Measurements from ENCODE around the gene AGO4.
"Not testable (repeated sequence)": the region's sequence is repeated elsewhere in the genome, so short reads cannot be mapped to it uniquely, and the experiment has no call there.

The AGO4 gene

GRCh38 chr1:35863881-35864625 lies 56.2 kb downstream of the AGO4 start:
- H3K9ac ChIP-seq (ENCODE audit: low read length): no peak overlapping the region
- H3K4me2 ChIP-seq (ENCODE audit: low read depth, low read length): no peak overlapping the region
- H3K4me1 ChIP-seq (ENCODE audit: low read length): no peaks in the 10 kb centered on the region
- no peaks in the 10 kb centered on the region for H3K9me2 ChIP-seq (replicated peaks; ENCODE audit: insufficient read depth, low read length)
- no peaks in the 10 kb centered on the region for H4K20me1 ChIP-seq (ENCODE audit: insufficient read depth, low read length)
- no peaks in the 10 kb centered on the region for H3K9me3 ChIP-seq (replicated peaks; ENCODE audit: insufficient read depth, low read length)
- H3K79me2 ChIP-seq (ENCODE audit: low read length): no peaks in the 10 kb centered on the region
- no peak for DNase-seq
- no peaks in the 10 kb centered on the region for H3K27me3 ChIP-seq (replicated peaks; ENCODE audit: insufficient read depth, low read length)
- no peaks in the 10 kb centered on the region for H3F3A ChIP-seq (ENCODE audit: insufficient read depth, low read length)
- no peak overlapping the region for H3K4me3 ChIP-seq (ENCODE audit: low read length)
- H3K27ac ChIP-seq (ENCODE audit: low read length): no peak overlapping the region
- no peak overlapping the region for H2AFZ ChIP-seq (ENCODE audit: low read length)
- TF ChIP-seq CTCF (IDR thresholded peaks at IDR 0.05; ENCODE audit: low read length) (no peak), EZH2phosphoT487 (IDR thresholded peaks at IDR 0.05; ENCODE audit: low read length) (no peak), EZH2 (optimal IDR thresholded peaks at IDR 0.05; ENCODE audit: low read depth, low read length) (no peak)
- H3K36me3 ChIP-seq (replicated peaks; ENCODE audit: insufficient read depth, low read length): no peaks in the 10 kb centered on the region

DNA sequence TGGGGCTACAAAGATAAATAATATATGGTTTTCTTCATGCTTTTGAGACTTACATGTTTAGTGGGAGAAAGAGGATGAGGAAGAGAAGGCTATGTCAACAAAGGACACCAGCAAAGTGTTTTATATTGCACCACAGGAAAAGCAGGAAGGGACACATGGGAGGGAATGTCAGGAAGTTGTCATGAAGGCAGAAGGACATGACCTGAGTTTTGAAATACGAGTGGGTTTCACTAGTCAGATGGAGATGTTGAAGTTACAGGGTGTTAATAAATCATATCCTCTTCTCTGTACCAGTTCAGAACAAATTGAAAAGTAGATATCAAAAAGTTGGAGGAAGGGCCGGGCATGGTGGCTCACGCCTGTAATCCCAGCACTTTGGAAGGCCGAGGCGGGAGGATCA lies 57.0 kb downstream of the AGO4 start:
- Histone ChIP-seq H3F3A (ENCODE audit: insufficient read depth, low read length) (no peaks in the 10 kb centered on the region), H2AFZ (ENCODE audit: low read length) (no peak overlapping the region), H3K36me3 (replicated peaks; ENCODE audit: insufficient read depth, low read length) (no peaks in the 10 kb centered on the region), H3K27me3 (replicated peaks; ENCODE audit: insufficient read depth, low read length) (no peaks in the 10 kb centered on the region), H3K9ac (ENCODE audit: low read length) (no peak overlapping the region), H3K4me3 (ENCODE audit: low read length) (no peak overlapping the region), H4K20me1 (ENCODE audit: insufficient read depth, low read length) (no peaks in the 10 kb centered on the region), H3K4me2 (ENCODE audit: low read depth, low read length) (no peak overlapping the region), H3K9me3 (replicated peaks; ENCODE audit: insufficient read depth, low read length) (no peaks in the 10 kb centered on the region), H3K79me2 (ENCODE audit: low read length) (no peaks in the 10 kb centered on the region), H3K27ac (ENCODE audit: low read length) (no peak overlapping the region), H3K9me2 (replicated peaks; ENCODE audit: insufficient read depth, low read length) (no peaks in the 10 kb centered on the region), H3K4me1 (ENCODE audit: low read length) (no peaks in the 10 kb centered on the region)
- no peak for DNase-seq
- TF ChIP-seq EZH2 (optimal IDR thresholded peaks at IDR 0.05; ENCODE audit: low read depth, low read length) (no peak), CTCF (IDR thresholded peaks at IDR 0.05; ENCODE audit: low read length) (no peak), EZH2phosphoT487 (IDR thresholded peaks at IDR 0.05; ENCODE audit: low read length) (no peak)

DNA sequence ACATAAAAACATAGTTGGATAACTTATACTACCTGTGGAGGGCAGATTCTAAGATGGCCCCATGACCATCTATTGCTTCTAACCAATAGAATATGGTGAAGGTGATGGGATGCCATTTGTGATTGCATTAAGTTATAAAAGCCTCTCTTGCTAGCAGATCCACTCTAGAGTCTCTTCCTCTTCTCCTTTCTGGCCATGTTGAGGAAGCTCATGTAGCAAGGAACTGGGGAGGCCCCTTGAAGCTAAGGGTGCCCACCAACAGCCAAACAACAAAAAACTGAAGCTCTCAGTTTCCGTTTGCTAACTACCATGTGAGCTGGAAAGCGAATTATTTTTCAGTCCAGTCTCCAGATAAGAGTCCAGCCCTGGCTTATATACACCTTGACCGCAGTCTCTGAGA lies 59.2 kb downstream of the AGO4 start:
- Histone ChIP-seq H3K9ac (ENCODE audit: low read length) (no peak overlapping the region), H3K9me2 (replicated peaks; ENCODE audit: insufficient read depth, low read length) (no peaks in the 10 kb centered on the region), H3K36me3 (replicated peaks; ENCODE audit: insufficient read depth, low read length) (no peaks in the 10 kb centered on the region), H3K79me2 (ENCODE audit: low read length) (no peaks in the 10 kb centered on the region), H3K4me2 (ENCODE audit: low read depth, low read length) (no peak overlapping the region), H3K4me3 (ENCODE audit: low read length) (no peak overlapping the region), H4K20me1 (ENCODE audit: insufficient read depth, low read length) (no peaks in the 10 kb centered on the region), H3F3A (ENCODE audit: insufficient read depth, low read length) (no peaks in the 10 kb centered on the region), H3K4me1 (ENCODE audit: low read length) (no peaks in the 10 kb centered on the region), H3K27me3 (replicated peaks; ENCODE audit: insufficient read depth, low read length) (no peaks in the 10 kb centered on the region), H2AFZ (ENCODE audit: low read length) (no peak overlapping the region), H3K9me3 (replicated peaks; ENCODE audit: insufficient read depth, low read length) (no peaks in the 10 kb centered on the region), H3K27ac (ENCODE audit: low read length) (no peak overlapping the region)
- TF ChIP-seq CTCF (IDR thresholded peaks at IDR 0.05; ENCODE audit: low read length) (no peak), EZH2phosphoT487 (IDR thresholded peaks at IDR 0.05; ENCODE audit: low read length) (no peak), EZH2 (optimal IDR thresholded peaks at IDR 0.05; ENCODE audit: low read depth, low read length) (no peak)
- no peak for DNase-seq

- H3K79me2 ChIP-seq (ENCODE audit: low read length); H4K20me1 ChIP-seq (ENCODE audit: insufficient read depth, low read length); H3K36me3 ChIP-seq (replicated peaks; ENCODE audit: insufficient read depth, low read length); H3K4me3 ChIP-seq (ENCODE audit: low read length); H2AFZ ChIP-seq (ENCODE audit: low read length); H3K27me3 ChIP-seq (replicated peaks; ENCODE audit: insufficient read depth, low read length); DNase-seq; H3K9me2 ChIP-seq (replicated peaks; ENCODE audit: insufficient read depth, low read length); H3K4me2 ChIP-seq (ENCODE audit: low read depth, low read length); H3K9ac ChIP-seq (ENCODE audit: low read length); H3K27ac ChIP-seq (ENCODE audit: low read length); H3K9me3 ChIP-seq (replicated peaks; ENCODE audit: insufficient read depth, low read length): not testable (repeated sequence)
- peaks cover 11% of the 10 kb centered on the region for H3F3A ChIP-seq (ENCODE audit: insufficient read depth, low read length)
- peaks cover 14% of the 10 kb centered on the region for H3K4me1 ChIP-seq (ENCODE audit: low read length)
Observed at GRCh38 chr1:35869245-35869950, 61.6 kb downstream of the AGO4 start.
